PFSK-1 (cell line): ENCODE results near the gene TSKU.

Experiments used
- FOXP2 ChIP-seq: optimal IDR thresholded peaks from 2 replicates; pipeline ENCODE3; 2011; ENCODE audit warnings: borderline replicate concordance, control low read depth, inconsistent platforms; ENCODE audit not compliant: insufficient read depth; ENCODE audit errors: extremely low read length, extremely low read depth
- POLR2AphosphoS5 ChIP-seq: IDR thresholded peaks from 2 replicates; pipeline ENCODE4 v1.6.1; 2012; ENCODE audit warnings: low read depth, mild to moderate bottlenecking, control low read depth, low read length, moderate library complexity
- REST ChIP-seq, 2 experiments: IDR thresholded peaks; 2 replicates each; pipeline versions ENCODE4 v1.6.1 to v1.8.0; 2011 to 2012; ENCODE audit warnings: low read depth in 2 of 2, low read length in 2 of 2, control low read depth in 1 of 2, inconsistent platforms in 1 of 2, mild to moderate bottlenecking in 1 of 2, moderate library complexity in 1 of 2; ENCODE audit not compliant: insufficient read depth in 1 of 2
- SIN3A ChIP-seq: IDR thresholded peaks from 2 replicates; pipeline ENCODE4 v1.6.1; 2012; ENCODE audit warnings: mild to moderate bottlenecking, low read length, moderate library complexity, borderline replicate concordance; ENCODE audit not compliant: insufficient read depth
- TAF1 ChIP-seq: IDR thresholded peaks from 2 replicates; pipeline ENCODE4 v1.6.1; 2012; ENCODE audit warnings: low read length, control low read depth, borderline replicate concordance; ENCODE audit not compliant: insufficient read depth

- TF ChIP-seq TAF1 (no peak), REST (IDR thresholded peaks at IDR 0.05; ENCODE audit: insufficient read depth in 1 of 2, low read depth in 2 of 2, low read length in 2 of 2) (no peak), FOXP2 (no peak), POLR2AphosphoS5 (no peak), SIN3A (no peak)
Measured at GRCh38 chr11:76758311-76758710, 24.8 kb upstream of the TSKU start.
